CD14-positive monocyte (primary cell): Measurements from ENCODE around the gene UBE2E2. TPM values are rescaled to one million over a fixed set of nuclear protein-coding genes. Genes with fewer than 3 reads are reported as not detected.
A peak's percentile ranks its signal among the peaks of the same experiment; 100 is the strongest.

Source experiments
- DNase-seq, 3 donors: peaks; one replicate each; pipeline ENCODE4 v3.0.0-alpha.2; 2011 to 2022
- H2AFZ ChIP-seq: 2 replicates; pipeline ENCODE4 v1.6.0; 2012; ENCODE audit warnings: mild to moderate bottlenecking, low read depth, low read length, inconsistent platforms; ENCODE audit not compliant: insufficient read depth, poor library complexity, severe bottlenecking
- H3K27ac ChIP-seq, 2 donors: 1 replicate in 1 of 2; 2 replicates in 1 of 2; pipeline ENCODE4 v1.5.1; 2012 to 2013; ENCODE audit warnings: low read length in 2 of 2, control low read depth in 1 of 2, inconsistent platforms in 1 of 2, low read depth in 1 of 2, mild to moderate bottlenecking in 1 of 2
- H3K27me3 ChIP-seq, 2 donors: one replicate each; pipeline versions ENCODE4 v1.6.0 to v1.6.1; 2011 to 2013; ENCODE audit warnings: low read length in 2 of 2; ENCODE audit not compliant: control insufficient read depth in 2 of 2, insufficient read depth in 2 of 2
- H3K36me3 ChIP-seq, 2 donors: replicated peaks in 1 of 2; 1 replicate in 1 of 2; 2 replicates in 1 of 2; pipeline versions ENCODE4 v1.5.1 to v1.6.1; 2012 to 2013; ENCODE audit warnings: low read length in 2 of 2, control low read depth in 1 of 2, inconsistent platforms in 1 of 2, mild to moderate bottlenecking in 1 of 2; ENCODE audit not compliant: insufficient read depth in 2 of 2, control insufficient read depth in 1 of 2
- H3K4me1 ChIP-seq, 2 donors: 1 replicate in 1 of 2; 2 replicates in 1 of 2; pipeline versions ENCODE4 v1.5.1 to v1.6.1; 2012 to 2013; ENCODE audit warnings: low read length in 2 of 2, control low read depth in 1 of 2, inconsistent platforms in 1 of 2, mild to moderate bottlenecking in 1 of 2, moderate library complexity in 1 of 2; ENCODE audit not compliant: insufficient read depth in 2 of 2, control insufficient read depth in 1 of 2
- H3K4me2 ChIP-seq: replicated peaks from 2 replicates; pipeline ENCODE3; 2012; ENCODE audit warnings: low read length, moderate library complexity, mild to moderate bottlenecking; ENCODE audit not compliant: poor library complexity, severe bottlenecking; ENCODE audit errors: extremely low read depth
- H3K4me3 ChIP-seq, 3 experiments: fragments of 200-600 bp in 1 of 3; sonication (generic) in 1 of 3; replicated peaks in 1 of 3; 1 replicate in 2 of 3; 2 replicates in 1 of 3; pipeline ENCODE4 v1.5.1; 2011 to 2013; ENCODE audit warnings: low read length in 3 of 3, mild to moderate bottlenecking in 3 of 3, control low read depth in 2 of 3, low read depth in 2 of 3, inconsistent platforms in 1 of 3, moderate library complexity in 1 of 3
- H3K79me2 ChIP-seq: 2 replicates; pipeline ENCODE4 v1.6.0; 2012; ENCODE audit warnings: mild to moderate bottlenecking, control low read depth, inconsistent platforms, low read length, moderate library complexity; ENCODE audit not compliant: insufficient read depth
- H3K9ac ChIP-seq: 2 replicates; pipeline ENCODE4 v1.6.0; 2017; ENCODE audit warnings: low read length, mild to moderate bottlenecking; ENCODE audit not compliant: insufficient read depth, poor library complexity, severe bottlenecking
- H3K9me3 ChIP-seq, 2 donors: replicated peaks in 1 of 2; 1 replicate in 1 of 2; 2 replicates in 1 of 2; pipeline versions ENCODE4 v1.5.1 to v1.6.1; 2012 to 2013; ENCODE audit warnings: low read length in 2 of 2, control low read depth in 1 of 2; ENCODE audit not compliant: control insufficient read depth in 1 of 2, insufficient read depth in 1 of 2
- H4K20me1 ChIP-seq: 2 replicates; pipeline ENCODE4 v1.6.0; 2012; ENCODE audit warnings: mild to moderate bottlenecking, low read length, control low read depth, moderate library complexity; ENCODE audit not compliant: insufficient read depth
- H3K27ac Mint-ChIP-seq, 7 donors: one replicate each; pipeline ENCODE4 v1.8.0; 2020; ENCODE audit warnings: mild to moderate bottlenecking in 7 of 7, mixed read lengths in 7 of 7, moderate library complexity in 6 of 7, inconsistent platforms in 2 of 7
- H3K27me3 Mint-ChIP-seq, 3 donors: one replicate each; pipeline ENCODE4 v1.8.0; 2021 to 2022; ENCODE audit warnings: low read depth in 3 of 3, mild to moderate bottlenecking in 3 of 3, mixed read lengths in 3 of 3, moderate library complexity in 3 of 3, inconsistent platforms in 1 of 3
- H3K36me3 Mint-ChIP-seq, 2 donors: one replicate each; pipeline ENCODE4 v1.8.0; 2020; ENCODE audit warnings: mixed read lengths in 2 of 2, inconsistent platforms in 1 of 2, mild to moderate bottlenecking in 1 of 2
- H3K4me1 Mint-ChIP-seq: one replicate; pipeline ENCODE4 v1.8.0; 2020; ENCODE audit warnings: mild to moderate bottlenecking, mixed read lengths
- H3K4me3 Mint-ChIP-seq, 2 donors: one replicate each; pipeline ENCODE4 v1.8.0; 2020; ENCODE audit warnings: mild to moderate bottlenecking in 2 of 2, mixed read lengths in 2 of 2, moderate library complexity in 1 of 2
- H3K9me3 Mint-ChIP-seq, 7 donors: one replicate each; pipeline ENCODE4 v1.8.0; 2020 to 2022; ENCODE audit warnings: mixed read lengths in 7 of 7, mild to moderate bottlenecking in 6 of 7, moderate library complexity in 6 of 7, inconsistent platforms in 2 of 7
- WGBS: methylation state at CpG from one replicate; pipeline ENCODE4 v1.1.5; 2013; ENCODE audit warnings: missing lambda C conversion rate; ENCODE audit not compliant: insufficient coverage; 5-methylcytosine and 5-hydroxymethylcytosine counted together
- intact Hi-C, 2 donors: fragments of 100-400 bp; cut with micrococcal nuclease; formaldehyde crosslinking; loops; one replicate each; pipeline versions ENCODE4 v1.15.0 to v1.15.1; 2023
- polyA plus RNA-seq, 3 donors: library from polyadenylated mRNA; depleted of rRNA in 1 of 3; unstranded in 2 of 3; stranded (reverse) in 1 of 3; fragments of 300-500 nt in 2 of 3; fragments of >200 nt in 1 of 3; fragmentation: Illumina TruSeq in 2 of 3; gene quantifications; 1 replicate in 2 of 3; 2 replicates in 1 of 3; pipeline ENCODE4 v1.2.3, GENCODE V29; 2012 to 2021
- TF ChIP-seq, protein P1 (sequence below): fragments of 200-600 bp; IDR thresholded peaks from one replicate; pipeline ENCODE4 v1.8.0; 2022; ENCODE audit warnings: antibody characterized with exemption, mild to moderate bottlenecking

The UBE2E2 gene
- polyA plus RNA-seq, 3 donors = 25.8 to 78.0 (median 66.3) TPM

- H2AFZ ChIP-seq = no peak overlapping the region
- H3K4me1 ChIP-seq = peaks cover 5 to 6% of the 10 kb centered on the region in 2 donors
- WGBS = 57% methylated on average over 1 of the region's 4 CpGs
- peak; percentile 44 to 65 (median 48) for DNase-seq
- intact Hi-C loops = no loop called here
- TF ChIP-seq, protein P1, sequence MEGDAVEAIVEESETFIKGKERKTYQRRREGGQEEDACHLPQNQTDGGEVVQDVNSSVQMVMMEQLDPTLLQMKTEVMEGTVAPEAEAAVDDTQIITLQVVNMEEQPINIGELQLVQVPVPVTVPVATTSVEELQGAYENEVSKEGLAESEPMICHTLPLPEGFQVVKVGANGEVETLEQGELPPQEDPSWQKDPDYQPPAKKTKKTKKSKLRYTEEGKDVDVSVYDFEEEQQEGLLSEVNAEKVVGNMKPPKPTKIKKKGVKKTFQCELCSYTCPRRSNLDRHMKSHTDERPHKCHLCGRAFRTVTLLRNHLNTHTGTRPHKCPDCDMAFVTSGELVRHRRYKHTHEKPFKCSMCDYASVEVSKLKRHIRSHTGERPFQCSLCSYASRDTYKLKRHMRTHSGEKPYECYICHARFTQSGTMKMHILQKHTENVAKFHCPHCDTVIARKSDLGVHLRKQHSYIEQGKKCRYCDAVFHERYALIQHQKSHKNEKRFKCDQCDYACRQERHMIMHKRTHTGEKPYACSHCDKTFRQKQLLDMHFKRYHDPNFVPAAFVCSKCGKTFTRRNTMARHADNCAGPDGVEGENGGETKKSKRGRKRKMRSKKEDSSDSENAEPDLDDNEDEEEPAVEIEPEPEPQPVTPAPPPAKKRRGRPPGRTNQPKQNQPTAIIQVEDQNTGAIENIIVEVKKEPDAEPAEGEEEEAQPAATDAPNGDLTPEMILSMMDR = no peak
- peak overlapping the region in 3 of 7 donors; percentile 19 to 69 (median 68) for H3K27ac Mint-ChIP-seq
- H3K9me3 ChIP-seq = no peaks in the 10 kb centered on the region
- peaks cover 75% of the 10 kb centered on the region for H4K20me1 ChIP-seq
- H3K4me1 Mint-ChIP-seq = peaks cover 18% of the 10 kb centered on the region
- H3K27me3 ChIP-seq = no peaks in the 10 kb centered on the region
- peaks cover 2 to 6% (median 2%) of the 10 kb centered on the region in 3 donors for H3K27me3 Mint-ChIP-seq
- peaks cover 7% of the 10 kb centered on the region for H3K79me2 ChIP-seq
- H3K9me3 Mint-ChIP-seq = peaks cover 0 to 1% (median 0%) of the 10 kb centered on the region in 7 donors
- H3K4me3 ChIP-seq = no peak overlapping the region
- H3K9ac ChIP-seq = no peak overlapping the region
- no peaks in the 10 kb centered on the region for H3K36me3 Mint-ChIP-seq
- no peak overlapping the region for H3K4me2 ChIP-seq
- no peaks in the 10 kb centered on the region for H3K36me3 ChIP-seq
- peak overlapping the region in 1 of 2 donors; percentile 28 for H3K4me3 Mint-ChIP-seq
- no peak overlapping the region for H3K27ac ChIP-seq
Measured at GRCh38 chr3:23442598-23443383, 239.7 kb downstream of the UBE2E2 start.

- Mint-ChIP-seq H3K4me3 (no peak overlapping the region), H3K36me3 (no peaks in the 10 kb centered on the region), H3K27ac (no peak overlapping the region), H3K9me3 (peaks cover 0 to 1% (median 0%) of the 10 kb centered on the region in 7 donors), H3K27me3 (peaks cover 2 to 6% (median 2%) of the 10 kb centered on the region in 3 donors), H3K4me1 (peaks cover 18% of the 10 kb centered on the region)
- H3K4me3 ChIP-seq = no peak overlapping the region
- DNase-seq = no peak
- no peaks in the 10 kb centered on the region for H3K36me3 ChIP-seq
- no peak overlapping the region for H3K27ac ChIP-seq
- intact Hi-C loops = no loop called here
- H2AFZ ChIP-seq = no peak overlapping the region
- no peak overlapping the region for H3K9ac ChIP-seq
- peaks cover 7% of the 10 kb centered on the region for H3K79me2 ChIP-seq
- WGBS = 100% methylated on average over 1 of the region's 1 CpG
- H3K9me3 ChIP-seq = no peaks in the 10 kb centered on the region
- H4K20me1 ChIP-seq = peaks cover 71% of the 10 kb centered on the region
- H3K4me1 ChIP-seq = peaks cover 5 to 6% of the 10 kb centered on the region in 2 donors
- no peak overlapping the region for H3K4me2 ChIP-seq
- TF ChIP-seq, protein P1 = no peak
- no peaks in the 10 kb centered on the region for H3K27me3 ChIP-seq
Measured at GRCh38 chr3:23444386-23444785, 241.3 kb downstream of the UBE2E2 start.
